ENCODE measurements around the gene ACOX2. TPM values are rescaled to one million over a fixed set of nuclear protein-coding genes. Genes with fewer than 3 reads are reported as not detected.

The ACOX2 gene
- total and polyA plus RNA-seq, 4 donors: 74.3 to 214 (median 141) TPM

GRCh38 chr3:58572013-58572633, 35.1 kb upstream of the ACOX2 start (continued):
- no peak for TF ChIP-seq REST (IDR thresholded peaks at IDR 0.05)
- TF ChIP-seq RXRA (IDR thresholded peaks at IDR 0.05): no peak
- no peak for TF ChIP-seq EGR1 (IDR thresholded peaks at IDR 0.05; ENCODE audit: low read depth in 2 of 2)
- TF ChIP-seq SP1 (IDR thresholded peaks at IDR 0.05): no peak
- no peak for TF ChIP-seq FOXA2 (IDR thresholded peaks at IDR 0.05)

GRCh38 chr3:58570851-58571250, 33.9 kb upstream of the ACOX2 start:
- Histone ChIP-seq H3K4me3 (ENCODE audit: low read depth in 1 of 3, low read length in 3 of 3) (no peak overlapping the region), H3K36me3 (ENCODE audit: control insufficient read depth in 4 of 4, insufficient read depth in 3 of 4, low read depth in 1 of 4, low read length in 3 of 4) (no peaks in the 10 kb centered on the region), H3K27me3 (ENCODE audit: control insufficient read depth in 4 of 4, insufficient read depth in 4 of 4, low read length in 3 of 4) (no peaks in the 10 kb centered on the region), H3K9ac (ENCODE audit: low read depth in 1 of 2, low read length in 2 of 2) (no peak overlapping the region), H3K9me3 (ENCODE audit: control insufficient read depth in 4 of 4, low read length in 3 of 4) (no peaks in the 10 kb centered on the region), H3K4me1 (ENCODE audit: control insufficient read depth in 4 of 4, insufficient read depth in 4 of 4, low read length in 3 of 4) (peaks cover 0 to 12% (median 6%) of the 10 kb centered on the region in 4 donors), H3K27ac (ENCODE audit: low read depth in 1 of 2, low read length in 2 of 2) (no peak overlapping the region)
- WGBS: 88% methylated on average over 5 of the region's 5 CpGs
- no peak for DNase-seq (ENCODE audit: low spot score)
- TF ChIP-seq FOXA2 (IDR thresholded peaks at IDR 0.05): no peak
- no peak for TF ChIP-seq NR2F2 (IDR thresholded peaks at IDR 0.05)
- no peak for TF ChIP-seq SP1 (IDR thresholded peaks at IDR 0.05)

GRCh38 chr3:58569287-58570001, 32.5 kb upstream of the ACOX2 start:
- no peak overlapping the region for H3K27ac ChIP-seq (ENCODE audit: low read depth in 1 of 2, low read length in 2 of 2)

More at GRCh38 chr3:58569287-58570001, 32.5 kb upstream of the ACOX2 start:
- Histone ChIP-seq H3K4me3 (ENCODE audit: low read depth in 1 of 3, low read length in 3 of 3) (no peak overlapping the region), H3K27me3 (ENCODE audit: control insufficient read depth in 4 of 4, insufficient read depth in 4 of 4, low read length in 3 of 4) (no peaks in the 10 kb centered on the region), H3K36me3 (ENCODE audit: control insufficient read depth in 4 of 4, insufficient read depth in 3 of 4, low read depth in 1 of 4, low read length in 3 of 4) (no peaks in the 10 kb centered on the region), H3K9me3 (ENCODE audit: control insufficient read depth in 4 of 4, low read length in 3 of 4) (no peaks in the 10 kb centered on the region), H3K9ac (ENCODE audit: low read depth in 1 of 2, low read length in 2 of 2) (no peak overlapping the region), H3K4me1 (ENCODE audit: control insufficient read depth in 4 of 4, insufficient read depth in 4 of 4, low read length in 3 of 4) (peaks cover 0 to 11% (median 3%) of the 10 kb centered on the region in 4 donors)
- DNase-seq (ENCODE audit: low spot score): no peak
- 92% methylated on average over 12 of the region's 12 CpGs for WGBS
- TF ChIP-seq ZBTB33 (IDR thresholded peaks at IDR 0.05): no peak
- no peak for TF ChIP-seq FOXA1 (IDR thresholded peaks at IDR 0.05)
- TF ChIP-seq REST (IDR thresholded peaks at IDR 0.05): no peak
- TF ChIP-seq JUND (IDR thresholded peaks at IDR 0.05): no peak
- TF ChIP-seq ATF3 (IDR thresholded peaks at IDR 0.05): no peak
- no peak for TF ChIP-seq RXRA (IDR thresholded peaks at IDR 0.05)
- TF ChIP-seq TAF1 (conservative IDR thresholded peaks at IDR 0.05): no peak
- TF ChIP-seq RAD21 (IDR thresholded peaks at IDR 0.05): no peak
- no peak for TF ChIP-seq SP1 (IDR thresholded peaks at IDR 0.05)
